ENCODE measurements around the gene USP36.
A peak's percentile ranks its signal among the peaks of the same experiment; 100 is the strongest.
"Not testable (repeated sequence)": the region's sequence is repeated elsewhere in the genome, so short reads cannot be mapped to it uniquely, and the experiment has no call there.

USP36 gene

GRCh38 chr17:78873519-78874340, 33.1 kb upstream of the USP36 start:
- DNase-seq, result no peak
- in situ Hi-C loops (cut with MboI; ENCODE audit: low pct_unique_long_range_greater_than_20kb, low sequenced_read_pairs), result loop anchor here (25.0 kb wide), 1 partner anchor 89 kb away; no protein-coding TSS in a partner anchor

GRCh38 chr17:78872486-78872885, 31.9 kb upstream of the USP36 start:
- in situ Hi-C loops (cut with MboI; ENCODE audit: low pct_unique_long_range_greater_than_20kb, low sequenced_read_pairs), result loop anchor here (25.0 kb wide), 1 partner anchor 90 kb away; no protein-coding TSS in a partner anchor
- no peak for DNase-seq

- in situ Hi-C loops (cut with MboI; ENCODE audit: low pct_unique_long_range_greater_than_20kb, low sequenced_read_pairs), result loop anchor here (25.0 kb wide), 1 partner anchor 92 kb away; no protein-coding TSS in a partner anchor
- no peak for DNase-seq
Observed at GRCh38 chr17:78870621-78871020, 30.0 kb upstream of the USP36 start.

GRCh38 chr17:78868391-78868790, 27.8 kb upstream of the USP36 start:
- in situ Hi-C loops (cut with MboI; ENCODE audit: low pct_unique_long_range_greater_than_20kb, low sequenced_read_pairs), result loop anchor here (25.0 kb wide), 1 partner anchor 94 kb away; no protein-coding TSS in a partner anchor
- no peak for DNase-seq

GRCh38 chr17:78867046-78867445, 26.4 kb upstream of the USP36 start:
- DNase-seq, result not testable (repeated sequence)
- in situ Hi-C loops (cut with MboI; ENCODE audit: low pct_unique_long_range_greater_than_20kb, low sequenced_read_pairs), result loop anchor here (25.0 kb wide), 1 partner anchor 95 kb away; no protein-coding TSS in a partner anchor

- DNase-seq, result peak; percentile 80
- in situ Hi-C loops (cut with MboI; ENCODE audit: low pct_unique_long_range_greater_than_20kb, low sequenced_read_pairs), result loop anchor here (25.0 kb wide), 1 partner anchor 96 kb away; no protein-coding TSS in a partner anchor
Observed at GRCh38 chr17:78865682-78866390, 25.2 kb upstream of the USP36 start.

- no peak for DNase-seq
- in situ Hi-C loops (cut with MboI; ENCODE audit: low pct_unique_long_range_greater_than_20kb, low sequenced_read_pairs), result loop anchor here (25.0 kb wide), 1 partner anchor 98 kb away; no protein-coding TSS in a partner anchor
Observed at GRCh38 chr17:78864117-78864516, 23.5 kb upstream of the USP36 start.

- in situ Hi-C loops (cut with MboI; ENCODE audit: low pct_unique_long_range_greater_than_20kb, low sequenced_read_pairs), result loop anchor here (25.0 kb wide), 1 partner anchor 100 kb away; no protein-coding TSS in a partner anchor
- DNase-seq, result no peak
Observed at GRCh38 chr17:78862073-78863023, 21.7 kb upstream of the USP36 start.

- no peak for DNase-seq
- in situ Hi-C loops (cut with MboI; ENCODE audit: low pct_unique_long_range_greater_than_20kb, low sequenced_read_pairs), result loop anchor here (25.0 kb wide), 1 partner anchor 101 kb away; no protein-coding TSS in a partner anchor
Observed at GRCh38 chr17:78861229-78861628, 20.6 kb upstream of the USP36 start.

- DNase-seq, result no peak
- in situ Hi-C loops (cut with MboI; ENCODE audit: low pct_unique_long_range_greater_than_20kb, low sequenced_read_pairs), result loop anchor here (25.0 kb wide), 1 partner anchor 103 kb away; no protein-coding TSS in a partner anchor
Observed at GRCh38 chr17:78859051-78859450, 18.4 kb upstream of the USP36 start.

GRCh38 chr17:78857266-78857665, 16.7 kb upstream of the USP36 start:
- DNase-seq, result no peak
- in situ Hi-C loops (cut with MboI; ENCODE audit: low pct_unique_long_range_greater_than_20kb, low sequenced_read_pairs), result loop anchor here (25.0 kb wide), 1 partner anchor 105 kb away; no protein-coding TSS in a partner anchor

- DNase-seq, result no peak
- in situ Hi-C loops (cut with MboI; ENCODE audit: low pct_unique_long_range_greater_than_20kb, low sequenced_read_pairs), result loop anchor here (25.0 kb wide), 1 partner anchor 107 kb away; no protein-coding TSS in a partner anchor
Observed at GRCh38 chr17:78855561-78856165, 15.0 kb upstream of the USP36 start.

GRCh38 chr17:78854508-78854907, 13.9 kb upstream of the USP36 start:
- in situ Hi-C loops (cut with MboI; ENCODE audit: low pct_unique_long_range_greater_than_20kb, low sequenced_read_pairs), result loop anchor here (25.0 kb wide), 1 partner anchor 108 kb away; no protein-coding TSS in a partner anchor
- no peak for DNase-seq

GRCh38 chr17:78853926-78854394, 13.3 kb upstream of the USP36 start:
- in situ Hi-C loops (cut with MboI; ENCODE audit: low pct_unique_long_range_greater_than_20kb, low sequenced_read_pairs), result loop anchor here (25.0 kb wide), 1 partner anchor 108 kb away; no protein-coding TSS in a partner anchor
- no peak for DNase-seq

GRCh38 chr17:78852709-78853121, 12.1 kb upstream of the USP36 start:
- DNase-seq, result no peak
- in situ Hi-C loops (cut with MboI; ENCODE audit: low pct_unique_long_range_greater_than_20kb, low sequenced_read_pairs), result loop anchor here (25.0 kb wide), 1 partner anchor 110 kb away; no protein-coding TSS in a partner anchor

- in situ Hi-C loops (cut with MboI; ENCODE audit: low pct_unique_long_range_greater_than_20kb, low sequenced_read_pairs), result no loop called here
- DNase-seq, result no peak
Observed at GRCh38 chr17:78849026-78849425, 8.4 kb upstream of the USP36 start.

GRCh38 chr17:78847052-78847451, 6.4 kb upstream of the USP36 start:
- DNase-seq, result no peak
- in situ Hi-C loops (cut with MboI; ENCODE audit: low pct_unique_long_range_greater_than_20kb, low sequenced_read_pairs), result no loop called here
